GM18858 (cell line): ENCODE measurements around the gene OR2A12.
"Not testable (repeated sequence)": the region's sequence is repeated elsewhere in the genome, so short reads cannot be mapped to it uniquely, and the experiment has no call there.

Experiments used
- ATAC-seq: cut with Tn5 transposase; IDR thresholded peaks from one replicate; pipeline ENCODE4 v1.9.1; 2021; ENCODE audit not compliant: unreplicated experiment

The OR2A12 gene

GRCh38 chr7:144085978-144086377 lies at the start of gene OR2A12:
Gene OR2A12, plus strand, starts transcription at chr7:144086278. Its CDS starts 8,830 bp downstream, at chr7:144095108.
- no peak for ATAC-seq

GRCh38 chr7:144036302-144036885 lies 49.7 kb upstream of the OR2A12 start:
- no peak for ATAC-seq

- ATAC-seq, result no peak
These were observed 48.6 kb upstream of the OR2A12 start for GRCh38 chr7:144037414-144038035.

GRCh38 chr7:144038887-144039286 lies 47.2 kb upstream of the OR2A12 start:
- ATAC-seq, result no peak

GRCh38 chr7:144048648-144049047 lies 37.4 kb upstream of the OR2A12 start, which contains the start of gene OR2A5:
Gene OR2A5, plus strand, starts transcription at chr7:144048948. Its CDS starts 1,454 bp downstream, at chr7:144050402.
- no peak for ATAC-seq

GRCh38 chr7:144049491-144049890 lies 36.6 kb upstream of the OR2A12 start:
- ATAC-seq, result no peak

- no peak for ATAC-seq
These were observed 36.0 kb upstream of the OR2A12 start for GRCh38 chr7:144050093-144050492.

- ATAC-seq, result not testable (repeated sequence)
These were observed 35.2 kb upstream of the OR2A12 start for GRCh38 chr7:144050884-144051283.

GRCh38 chr7:144057954-144058353 lies 28.1 kb upstream of the OR2A12 start:
- ATAC-seq, result no peak

GRCh38 chr7:144063710-144064109 lies 22.4 kb upstream of the OR2A12 start:
- no peak for ATAC-seq

- ATAC-seq, result no peak
These were observed 16.6 kb upstream of the OR2A12 start, which contains the start of gene OR2A25 for GRCh38 chr7:144069511-144069910. Gene OR2A25, plus strand, starts transcription at chr7:144069811. Its CDS starts 4,409 bp downstream, at chr7:144074220.

GRCh38 chr7:144069953-144070352 lies 16.1 kb upstream of the OR2A12 start:
- ATAC-seq, result no peak

GRCh38 chr7:144074374-144074773 lies 11.7 kb upstream of the OR2A12 start:
- no peak for ATAC-seq

- ATAC-seq, result no peak
These were observed 652 bp downstream of the OR2A12 start for GRCh38 chr7:144086730-144087129.

- ATAC-seq, result no peak
These were observed 1.2 kb downstream of the OR2A12 start for GRCh38 chr7:144087230-144087629.

- no peak for ATAC-seq
These were observed 4.6 kb downstream of the OR2A12 start for GRCh38 chr7:144090667-144091066.

- ATAC-seq, result no peak
These were observed 12.7 kb downstream of the OR2A12 start for GRCh38 chr7:144098776-144099175.

GRCh38 chr7:144100607-144101006 lies 14.5 kb downstream of the OR2A12 start:
- ATAC-seq, result no peak

- ATAC-seq, result no peak
These were observed 16.0 kb downstream of the OR2A12 start for GRCh38 chr7:144102041-144102440.

GRCh38 chr7:144105211-144105610 lies 19.1 kb downstream of the OR2A12 start:
- ATAC-seq, result no peak

- no peak for ATAC-seq
These were observed 23.2 kb downstream of the OR2A12 start, which contains the start of gene OR2A2 for GRCh38 chr7:144109283-144109682. Gene OR2A2, plus strand, starts transcription at chr7:144109583. Its CDS starts 0 bp downstream, at chr7:144109583.

- no peak for ATAC-seq
These were observed 24.2 kb downstream of the OR2A12 start for GRCh38 chr7:144110272-144110671.
